Mammary epithelial cell (primary cell): ENCODE results near the gene SDK1.

ENCODE experiments used
- EZH2 ChIP-seq: IDR thresholded peaks from 2 replicates; pipeline ENCODE4 v1.6.1; 2012; ENCODE audit warnings: low read length, inconsistent platforms, borderline replicate concordance
- TF ChIP-seq, protein P1 (sequence below), 2 donors: IDR thresholded peaks in 1 of 2; conservative IDR thresholded peaks in 1 of 2; 2 replicates each; pipeline ENCODE4 v1.5.1; 2011 to 2012; ENCODE audit warnings: inconsistent platforms in 2 of 2, low read length in 2 of 2, mild to moderate bottlenecking in 2 of 2, control low read depth in 1 of 2, low read depth in 1 of 2; ENCODE audit not compliant: insufficient read depth in 1 of 2; ENCODE audit errors: extremely low read depth in 1 of 2

DNA sequence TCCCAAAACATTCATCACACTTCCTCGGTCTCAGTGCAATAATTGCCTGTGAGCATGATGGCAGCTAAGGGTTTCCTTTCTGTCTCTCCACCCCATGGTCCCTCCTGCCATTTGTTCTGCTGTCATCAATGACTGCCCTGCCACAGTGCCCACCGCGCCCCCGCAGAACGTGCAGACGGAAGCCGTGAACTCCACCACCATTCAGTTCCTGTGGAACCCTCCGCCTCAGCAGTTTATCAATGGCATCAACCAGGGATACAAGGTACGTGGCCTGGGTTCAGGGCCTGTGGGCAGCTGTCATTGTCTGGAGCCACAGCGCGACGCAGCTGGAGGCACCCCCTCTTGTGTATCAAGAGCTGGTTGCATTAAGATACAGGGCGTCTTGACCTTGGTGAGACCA is 748.1 kb downstream of the SDK1 start:
- TF ChIP-seq, protein P1, sequence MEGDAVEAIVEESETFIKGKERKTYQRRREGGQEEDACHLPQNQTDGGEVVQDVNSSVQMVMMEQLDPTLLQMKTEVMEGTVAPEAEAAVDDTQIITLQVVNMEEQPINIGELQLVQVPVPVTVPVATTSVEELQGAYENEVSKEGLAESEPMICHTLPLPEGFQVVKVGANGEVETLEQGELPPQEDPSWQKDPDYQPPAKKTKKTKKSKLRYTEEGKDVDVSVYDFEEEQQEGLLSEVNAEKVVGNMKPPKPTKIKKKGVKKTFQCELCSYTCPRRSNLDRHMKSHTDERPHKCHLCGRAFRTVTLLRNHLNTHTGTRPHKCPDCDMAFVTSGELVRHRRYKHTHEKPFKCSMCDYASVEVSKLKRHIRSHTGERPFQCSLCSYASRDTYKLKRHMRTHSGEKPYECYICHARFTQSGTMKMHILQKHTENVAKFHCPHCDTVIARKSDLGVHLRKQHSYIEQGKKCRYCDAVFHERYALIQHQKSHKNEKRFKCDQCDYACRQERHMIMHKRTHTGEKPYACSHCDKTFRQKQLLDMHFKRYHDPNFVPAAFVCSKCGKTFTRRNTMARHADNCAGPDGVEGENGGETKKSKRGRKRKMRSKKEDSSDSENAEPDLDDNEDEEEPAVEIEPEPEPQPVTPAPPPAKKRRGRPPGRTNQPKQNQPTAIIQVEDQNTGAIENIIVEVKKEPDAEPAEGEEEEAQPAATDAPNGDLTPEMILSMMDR (conservative IDR thresholded peaks at IDR 0.05 in 1 of 2, IDR thresholded peaks at IDR 0.05 in 1 of 2; ENCODE audit: extremely low read depth in 1 of 2, insufficient read depth in 1 of 2, low read depth in 1 of 2, low read length in 2 of 2), result no peak
- no peak for TF ChIP-seq EZH2
